Progenitor cell of endocrine pancreas (in vitro differentiated cells): Measurements from ENCODE around the gene PRTN3. TPM values are rescaled to one million over a fixed set of nuclear protein-coding genes. Genes with fewer than 3 reads are reported as not detected.
"Not testable (repeated sequence)": the region's sequence is repeated elsewhere in the genome, so short reads cannot be mapped to it uniquely, and the experiment has no call there.

Experiments used
- DNase-seq: peaks from one replicate; pipeline ENCODE4 v3.0.0; 2021; ENCODE audit warnings: low spot score; ENCODE audit not compliant: unreplicated experiment
- H3K27ac Mint-ChIP-seq: 2 replicates; pipeline ENCODE4 v1.8.0; 2021; ENCODE audit warnings: mild to moderate bottlenecking, moderate library complexity, mixed read lengths
- H3K27me3 Mint-ChIP-seq: 2 replicates; pipeline ENCODE4 v1.8.0; 2021; ENCODE audit warnings: mixed read lengths
- H3K36me3 Mint-ChIP-seq: 2 replicates; pipeline ENCODE4 v1.8.0; 2022; ENCODE audit warnings: mixed read lengths; ENCODE audit not compliant: insufficient read depth
- H3K4me1 Mint-ChIP-seq: 2 replicates; pipeline ENCODE4 v1.8.0; 2021; ENCODE audit warnings: low read depth, mixed read lengths
- H3K4me3 Mint-ChIP-seq: 2 replicates; pipeline ENCODE4 v1.8.0; 2021; ENCODE audit warnings: low read depth, mild to moderate bottlenecking, moderate library complexity, mixed read lengths
- H3K9me3 Mint-ChIP-seq: 2 replicates; pipeline ENCODE4 v1.8.0; 2021; ENCODE audit warnings: low read depth, mixed read lengths
- CTCF ChIP-seq: fragments of 200-600 bp; sonication (generic); IDR thresholded peaks from one replicate; pipeline ENCODE4 v1.5.0; 2021; ENCODE audit warnings: antibody characterized with exemption, mild to moderate bottlenecking; ENCODE audit not compliant: unreplicated experiment
- total RNA-seq: library from RNA; stranded (reverse); gene quantifications from 2 replicates; pipeline ENCODE4 v1.2.1, GENCODE V29; 2021

The PRTN3 gene
- total RNA-seq, 1 donor from 2014 or later = not detected

- Mint-ChIP-seq H3K9me3 (no peaks in the 10 kb centered on the region), H3K4me3 (no peak overlapping the region), H3K27ac (no peak overlapping the region), H3K4me1 (no peaks in the 10 kb centered on the region), H3K27me3 (peaks cover 2% of the 10 kb centered on the region), H3K36me3 (no peaks in the 10 kb centered on the region)
- TF ChIP-seq CTCF = no peak
- DNase-seq = no peak
Measured at GRCh38 chr19:829129-829758, 11.6 kb upstream of the PRTN3 start.

GRCh38 chr19:831407-832369 is 9.1 kb upstream of the PRTN3 start:
- DNase-seq = no peak
- Mint-ChIP-seq H3K27me3 (peaks cover 8% of the 10 kb centered on the region), H3K4me1 (no peaks in the 10 kb centered on the region), H3K9me3 (no peaks in the 10 kb centered on the region), H3K27ac (no peak overlapping the region), H3K4me3 (no peak overlapping the region), H3K36me3 (no peaks in the 10 kb centered on the region)
- TF ChIP-seq CTCF = no peak

- TF ChIP-seq CTCF = no peak
- Mint-ChIP-seq H3K27me3 (peaks cover 8% of the 10 kb centered on the region), H3K4me1 (no peaks in the 10 kb centered on the region), H3K4me3 (no peak overlapping the region), H3K27ac (peak overlapping the region; percentile 25), H3K9me3 (no peaks in the 10 kb centered on the region), H3K36me3 (no peaks in the 10 kb centered on the region)
- no peak for DNase-seq
Measured at GRCh38 chr19:834216-834615, 6.6 kb upstream of the PRTN3 start.

- H3K9me3 Mint-ChIP-seq = no peaks in the 10 kb centered on the region
- H3K36me3 Mint-ChIP-seq = no peaks in the 10 kb centered on the region
- H3K4me1 Mint-ChIP-seq = no peaks in the 10 kb centered on the region
- TF ChIP-seq CTCF = no peak
- no peak overlapping the region for H3K4me3 Mint-ChIP-seq
- DNase-seq = no peak
- peaks cover 10% of the 10 kb centered on the region for H3K27me3 Mint-ChIP-seq
- no peak overlapping the region for H3K27ac Mint-ChIP-seq
Measured at GRCh38 chr19:835210-835810, 5.5 kb upstream of the PRTN3 start.

- not testable (repeated sequence) for H3K9me3 Mint-ChIP-seq, H3K27ac Mint-ChIP-seq, H3K36me3 Mint-ChIP-seq, H3K4me3 Mint-ChIP-seq, H3K4me1 Mint-ChIP-seq, DNase-seq
- H3K27me3 Mint-ChIP-seq = peaks cover 40% of the 10 kb centered on the region
Measured at GRCh38 chr19:842802-843179, 2.0 kb downstream of the PRTN3 start.
